HEK293T (cell line): ENCODE data around the gene TDRD5.

Experiments
- ARNT ChIP-seq: fragments of 450-650 bp; IDR thresholded peaks from 2 replicates; pipeline ENCODE4 v1.6.1; 2017; ENCODE audit warnings: mild to moderate bottlenecking
- BHLHE40 ChIP-seq: fragments of 450-650 bp; IDR thresholded peaks from 2 replicates; pipeline ENCODE4 v1.6.1; 2016; ENCODE audit warnings: mild to moderate bottlenecking, moderate library complexity, borderline replicate concordance
- ELF4 ChIP-seq: fragments of 450-650 bp; IDR thresholded peaks from 2 replicates; pipeline ENCODE4 v1.6.1; 2017; ENCODE audit warnings: antibody characterized with exemption
- L3MBTL2 ChIP-seq: fragments of 450-650 bp; conservative IDR thresholded peaks from 2 replicates; pipeline ENCODE4 v1.6.1; 2016; ENCODE audit warnings: mild to moderate bottlenecking
- PKNOX1 ChIP-seq: fragments of 450-650 bp; IDR thresholded peaks from 2 replicates; pipeline ENCODE4 v1.6.1; 2016
- SUZ12 ChIP-seq: fragments of 450-650 bp; IDR thresholded peaks from 2 replicates; pipeline ENCODE4 v1.6.1; 2016; ENCODE audit warnings: mild to moderate bottlenecking
- ZNF384 ChIP-seq: fragments of 450-650 bp; IDR thresholded peaks from 2 replicates; pipeline ENCODE4 v1.6.1; 2016

GRCh38 chr1:179583771-179584320 is 7.8 kb upstream of the TDRD5 start:
- TF ChIP-seq SUZ12 (no peak), PKNOX1 (no peak), ELF4 (no peak), ZNF384 (no peak), L3MBTL2 (no peak), BHLHE40 (no peak), ARNT (no peak)
